NCI-H2196 (cell line): ENCODE results near the gene MSN.

Experiments
- DNase-seq: peaks from one replicate; lab custom pipeline; 2025; ENCODE audit not compliant: unreplicated experiment; lab: John Stamatoyannopoulos, UW

Gene MSN

GRCh38 chrX:65783746-65784145 is 116.3 kb downstream of the MSN start:
- no peak for DNase-seq
